Measurements from ENCODE around the gene CACNA1C.

DNA sequence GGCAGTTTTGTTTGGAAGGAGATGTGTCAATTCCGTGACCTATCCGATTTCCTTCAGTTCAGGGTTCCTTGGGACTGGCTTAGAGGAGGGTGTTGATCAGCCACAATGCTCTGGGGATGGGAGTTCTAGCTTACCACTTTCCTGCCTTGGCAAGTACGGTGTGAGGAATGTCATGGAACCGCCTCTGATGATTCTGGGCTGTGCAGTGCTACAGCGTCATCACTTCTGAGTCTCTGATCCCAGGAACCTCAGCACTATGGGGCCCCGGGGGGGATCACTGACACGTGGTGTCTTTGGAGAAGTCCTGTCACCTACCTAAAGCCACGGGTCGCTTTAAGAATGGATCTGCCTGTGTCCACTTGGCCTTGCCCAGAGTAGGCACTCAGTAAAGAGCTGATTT is 470.5 kb downstream of the CACNA1C start:
- TF ChIP-seq POLR2A (IDR thresholded peaks at IDR 0.05), result no peak
- TF ChIP-seq, protein P1, sequence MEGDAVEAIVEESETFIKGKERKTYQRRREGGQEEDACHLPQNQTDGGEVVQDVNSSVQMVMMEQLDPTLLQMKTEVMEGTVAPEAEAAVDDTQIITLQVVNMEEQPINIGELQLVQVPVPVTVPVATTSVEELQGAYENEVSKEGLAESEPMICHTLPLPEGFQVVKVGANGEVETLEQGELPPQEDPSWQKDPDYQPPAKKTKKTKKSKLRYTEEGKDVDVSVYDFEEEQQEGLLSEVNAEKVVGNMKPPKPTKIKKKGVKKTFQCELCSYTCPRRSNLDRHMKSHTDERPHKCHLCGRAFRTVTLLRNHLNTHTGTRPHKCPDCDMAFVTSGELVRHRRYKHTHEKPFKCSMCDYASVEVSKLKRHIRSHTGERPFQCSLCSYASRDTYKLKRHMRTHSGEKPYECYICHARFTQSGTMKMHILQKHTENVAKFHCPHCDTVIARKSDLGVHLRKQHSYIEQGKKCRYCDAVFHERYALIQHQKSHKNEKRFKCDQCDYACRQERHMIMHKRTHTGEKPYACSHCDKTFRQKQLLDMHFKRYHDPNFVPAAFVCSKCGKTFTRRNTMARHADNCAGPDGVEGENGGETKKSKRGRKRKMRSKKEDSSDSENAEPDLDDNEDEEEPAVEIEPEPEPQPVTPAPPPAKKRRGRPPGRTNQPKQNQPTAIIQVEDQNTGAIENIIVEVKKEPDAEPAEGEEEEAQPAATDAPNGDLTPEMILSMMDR (IDR thresholded peaks at IDR 0.05), result no peak
